ENCODE data around the gene CRISP1.

DNA sequence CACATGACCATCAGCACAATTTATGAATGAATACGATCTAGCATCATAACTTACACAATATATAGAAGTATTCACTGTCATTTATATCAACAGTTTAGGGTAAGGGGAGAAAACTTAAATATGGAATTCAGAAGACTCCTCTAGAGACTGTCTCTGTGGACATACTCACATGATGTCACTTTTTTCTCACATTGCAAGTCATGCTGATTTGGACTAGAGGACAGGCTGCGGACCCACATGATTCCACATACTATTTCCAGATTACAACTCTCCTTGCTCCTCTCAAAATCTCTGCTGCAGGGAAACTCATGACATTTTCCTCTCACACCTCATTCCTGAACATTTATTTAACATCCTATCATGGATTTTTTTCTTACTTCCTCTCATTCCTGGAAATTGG, 13.4 kb downstream of the CRISP1 start:
- TF ChIP-seq, protein P1, sequence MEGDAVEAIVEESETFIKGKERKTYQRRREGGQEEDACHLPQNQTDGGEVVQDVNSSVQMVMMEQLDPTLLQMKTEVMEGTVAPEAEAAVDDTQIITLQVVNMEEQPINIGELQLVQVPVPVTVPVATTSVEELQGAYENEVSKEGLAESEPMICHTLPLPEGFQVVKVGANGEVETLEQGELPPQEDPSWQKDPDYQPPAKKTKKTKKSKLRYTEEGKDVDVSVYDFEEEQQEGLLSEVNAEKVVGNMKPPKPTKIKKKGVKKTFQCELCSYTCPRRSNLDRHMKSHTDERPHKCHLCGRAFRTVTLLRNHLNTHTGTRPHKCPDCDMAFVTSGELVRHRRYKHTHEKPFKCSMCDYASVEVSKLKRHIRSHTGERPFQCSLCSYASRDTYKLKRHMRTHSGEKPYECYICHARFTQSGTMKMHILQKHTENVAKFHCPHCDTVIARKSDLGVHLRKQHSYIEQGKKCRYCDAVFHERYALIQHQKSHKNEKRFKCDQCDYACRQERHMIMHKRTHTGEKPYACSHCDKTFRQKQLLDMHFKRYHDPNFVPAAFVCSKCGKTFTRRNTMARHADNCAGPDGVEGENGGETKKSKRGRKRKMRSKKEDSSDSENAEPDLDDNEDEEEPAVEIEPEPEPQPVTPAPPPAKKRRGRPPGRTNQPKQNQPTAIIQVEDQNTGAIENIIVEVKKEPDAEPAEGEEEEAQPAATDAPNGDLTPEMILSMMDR (IDR thresholded peaks at IDR 0.05; ENCODE audit: low read depth, low read length) = no peak
- TF ChIP-seq POLR2A (IDR thresholded peaks at IDR 0.05; ENCODE audit: extremely low read depth, insufficient read length) = no peak
- TF ChIP-seq, protein P2, sequence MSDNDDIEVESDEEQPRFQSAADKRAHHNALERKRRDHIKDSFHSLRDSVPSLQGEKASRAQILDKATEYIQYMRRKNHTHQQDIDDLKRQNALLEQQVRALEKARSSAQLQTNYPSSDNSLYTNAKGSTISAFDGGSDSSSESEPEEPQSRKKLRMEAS (IDR thresholded peaks at IDR 0.05; ENCODE audit: low read depth, low read length) = no peak
